HK-2 (cell line): ENCODE results near the gene GSN.

Experiments
- DNase-seq: peaks from one replicate; pipeline ENCODE4 v3.0.0-alpha.2; 2018; ENCODE audit not compliant: unreplicated experiment

Gene GSN

DNA sequence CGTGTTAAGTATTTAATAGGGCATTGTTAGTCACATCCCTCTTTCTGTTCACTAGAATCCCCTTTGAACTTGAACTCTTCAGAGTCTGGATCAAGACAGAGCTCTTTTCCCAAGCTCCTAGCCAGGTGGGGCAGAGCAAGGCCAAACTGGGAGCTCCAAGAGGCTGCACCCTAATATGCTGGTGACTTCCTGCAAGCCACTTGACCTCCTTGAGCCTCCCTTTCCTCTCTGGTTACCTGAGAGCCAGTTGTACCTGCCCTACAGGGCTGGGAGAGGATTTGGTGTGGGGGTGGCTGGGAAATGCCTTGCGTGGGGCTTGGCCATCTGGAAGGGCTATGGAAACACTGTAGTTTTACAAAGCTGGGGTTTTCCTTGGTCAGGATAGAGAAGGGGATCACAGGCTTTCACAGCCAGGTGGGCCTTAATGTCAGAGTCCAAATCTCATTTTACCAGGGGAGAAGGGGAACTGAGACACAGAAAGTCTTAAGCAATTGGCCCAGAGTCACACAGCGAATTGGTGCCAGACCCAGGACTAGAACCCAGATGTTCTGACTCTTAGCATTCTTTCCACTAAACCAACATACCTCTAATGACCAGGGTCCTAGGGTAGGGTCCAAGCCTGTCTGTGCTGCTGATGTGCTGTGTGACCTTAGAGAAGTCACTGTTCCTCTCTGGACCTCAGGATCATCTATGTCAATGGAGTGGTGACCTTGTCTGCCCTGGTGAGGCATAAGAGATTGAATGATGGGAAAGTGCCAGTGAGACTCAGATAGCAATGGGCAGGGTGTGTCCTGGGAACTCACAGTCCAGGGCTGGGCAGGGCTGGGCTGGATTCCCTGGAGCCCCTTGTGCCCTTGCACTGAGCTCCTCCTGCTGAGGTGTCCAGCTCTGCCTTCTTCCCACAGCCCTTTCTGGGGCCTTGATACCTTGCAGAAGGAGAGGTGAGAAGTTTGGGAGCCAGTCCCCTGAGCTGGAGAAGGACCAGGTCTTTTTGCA lies 35.8 kb downstream of the GSN start:
- no peak for DNase-seq

GRCh38 chr9:121304707-121305106 lies 36.7 kb downstream of the GSN start:
- no peak for DNase-seq

DNA sequence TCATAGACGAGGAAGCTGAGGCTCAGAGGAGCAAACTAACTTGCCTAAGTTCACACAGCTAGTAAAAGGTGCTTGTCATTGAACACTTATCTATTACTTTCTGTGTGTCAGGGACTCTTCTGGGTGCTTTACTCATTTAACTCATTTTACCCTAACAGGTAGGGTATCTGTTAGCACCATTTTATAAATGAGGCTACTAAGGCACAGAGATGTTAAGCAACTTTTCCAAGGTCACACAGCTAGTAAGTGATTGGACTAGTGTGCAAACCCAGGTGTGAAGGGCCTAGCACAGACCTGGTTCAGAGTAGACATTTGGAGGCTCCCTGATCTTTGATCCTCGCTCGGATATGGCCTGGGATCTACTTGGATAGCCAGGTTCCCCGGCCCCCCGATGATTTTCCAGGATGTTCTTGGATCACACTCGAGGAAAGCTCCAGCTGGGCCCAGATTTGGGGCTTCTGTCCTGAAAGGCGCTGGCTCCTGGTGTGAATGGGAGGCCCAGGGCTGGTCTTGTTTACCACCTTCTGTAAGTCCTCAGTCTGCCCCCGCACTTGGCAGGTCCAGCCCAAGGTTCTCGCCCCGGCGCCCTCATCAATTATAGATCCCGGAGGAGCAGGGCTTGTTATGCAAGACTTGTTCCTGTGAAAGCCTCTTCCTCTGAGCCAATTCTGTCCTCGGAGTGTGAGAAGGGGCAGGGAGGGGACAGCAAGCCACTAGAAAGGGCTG lies 37.5 kb downstream of the GSN start:
- no peak for DNase-seq

DNA sequence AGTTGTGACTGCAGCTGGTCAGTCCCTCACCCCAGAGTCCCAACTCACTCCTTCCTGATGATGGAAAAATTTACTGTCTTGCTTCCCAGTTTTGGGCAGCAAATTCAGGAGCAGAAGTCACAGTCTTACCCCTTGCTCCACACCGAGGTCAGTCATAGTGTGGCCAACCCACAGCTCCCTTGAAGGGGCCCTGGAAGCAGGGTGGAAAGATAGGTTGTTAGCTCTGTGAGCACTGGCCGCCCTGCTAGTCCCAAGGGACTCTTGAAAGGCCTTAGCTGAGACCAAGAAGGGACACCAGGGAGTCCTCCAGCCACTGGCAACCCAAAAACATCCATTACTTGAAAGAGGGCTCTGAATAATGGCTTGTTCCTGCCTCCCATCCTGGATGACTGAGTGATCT lies 40.0 kb downstream of the GSN start:
- no peak for DNase-seq

- DNase-seq: no peak
These were observed 40.8 kb downstream of the GSN start for GRCh38 chr9:121308765-121309164.

GRCh38 chr9:121309171-121309570 lies 41.2 kb downstream of the GSN start:
- DNase-seq: no peak

GRCh38 chr9:121309833-121310425 lies 42.0 kb downstream of the GSN start:
- DNase-seq: no peak

DNA sequence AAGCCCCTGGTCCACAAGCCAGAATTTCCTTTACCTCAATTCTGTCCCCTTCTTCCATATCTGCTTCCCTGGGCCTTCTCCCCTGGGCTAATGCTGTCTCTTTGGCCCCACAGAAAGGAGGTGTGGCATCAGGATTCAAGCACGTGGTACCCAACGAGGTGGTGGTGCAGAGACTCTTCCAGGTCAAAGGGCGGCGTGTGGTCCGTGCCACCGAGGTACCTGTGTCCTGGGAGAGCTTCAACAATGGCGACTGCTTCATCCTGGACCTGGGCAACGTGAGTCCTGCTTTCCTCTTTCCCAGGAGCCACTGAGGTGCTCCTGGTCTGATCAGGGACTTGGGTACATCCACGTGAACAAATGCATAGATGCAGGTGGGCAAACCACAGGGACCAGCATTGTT lies 42.6 kb downstream of the GSN start:
- no peak for DNase-seq

DNA sequence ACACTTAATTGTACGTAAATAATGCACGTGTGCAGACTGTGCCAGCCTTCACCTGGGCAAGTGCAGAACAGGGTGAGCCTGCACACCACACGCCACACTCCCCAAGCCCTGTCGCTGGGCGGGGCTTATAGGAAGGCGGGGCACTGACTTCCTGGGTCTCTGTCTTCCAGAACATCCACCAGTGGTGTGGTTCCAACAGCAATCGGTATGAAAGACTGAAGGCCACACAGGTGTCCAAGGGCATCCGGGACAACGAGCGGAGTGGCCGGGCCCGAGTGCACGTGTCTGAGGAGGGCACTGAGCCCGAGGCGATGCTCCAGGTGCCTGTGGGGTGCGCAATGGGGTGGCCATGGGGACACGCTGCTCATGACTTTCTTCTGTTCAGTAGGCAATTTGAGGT lies 44.2 kb downstream of the GSN start:
- no peak for DNase-seq

- no peak for DNase-seq
These were observed 45.6 kb downstream of the GSN start for GRCh38 chr9:121313458-121314152.

- DNase-seq: no peak
These were observed 48.4 kb downstream of the GSN start for GRCh38 chr9:121316378-121316777.

DNA sequence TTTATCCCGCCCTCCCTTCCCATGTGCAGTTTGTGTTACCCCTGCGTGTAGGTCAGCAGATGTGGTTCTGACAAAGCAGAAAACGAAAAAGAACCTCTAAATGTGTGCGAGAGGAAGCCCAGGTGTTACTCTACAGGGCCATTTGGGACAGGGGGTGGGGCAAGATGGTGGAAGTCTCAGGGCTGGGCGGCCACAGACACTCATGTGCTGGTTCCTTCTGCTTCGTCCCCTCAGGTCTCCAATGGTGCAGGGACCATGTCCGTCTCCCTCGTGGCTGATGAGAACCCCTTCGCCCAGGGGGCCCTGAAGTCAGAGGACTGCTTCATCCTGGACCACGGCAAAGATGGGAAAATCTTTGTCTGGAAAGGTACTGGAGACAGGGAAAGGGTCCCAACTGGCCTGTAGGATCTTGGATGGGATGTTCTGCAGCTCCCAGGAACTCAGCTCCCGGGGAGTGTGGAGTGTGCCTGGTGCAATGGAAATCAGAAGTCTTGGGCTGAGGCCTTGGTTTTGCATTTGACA lies 49.0 kb downstream of the GSN start:
- no peak for DNase-seq

- no peak for DNase-seq
These were observed 50.0 kb downstream of the GSN start for GRCh38 chr9:121317737-121318630.

DNA sequence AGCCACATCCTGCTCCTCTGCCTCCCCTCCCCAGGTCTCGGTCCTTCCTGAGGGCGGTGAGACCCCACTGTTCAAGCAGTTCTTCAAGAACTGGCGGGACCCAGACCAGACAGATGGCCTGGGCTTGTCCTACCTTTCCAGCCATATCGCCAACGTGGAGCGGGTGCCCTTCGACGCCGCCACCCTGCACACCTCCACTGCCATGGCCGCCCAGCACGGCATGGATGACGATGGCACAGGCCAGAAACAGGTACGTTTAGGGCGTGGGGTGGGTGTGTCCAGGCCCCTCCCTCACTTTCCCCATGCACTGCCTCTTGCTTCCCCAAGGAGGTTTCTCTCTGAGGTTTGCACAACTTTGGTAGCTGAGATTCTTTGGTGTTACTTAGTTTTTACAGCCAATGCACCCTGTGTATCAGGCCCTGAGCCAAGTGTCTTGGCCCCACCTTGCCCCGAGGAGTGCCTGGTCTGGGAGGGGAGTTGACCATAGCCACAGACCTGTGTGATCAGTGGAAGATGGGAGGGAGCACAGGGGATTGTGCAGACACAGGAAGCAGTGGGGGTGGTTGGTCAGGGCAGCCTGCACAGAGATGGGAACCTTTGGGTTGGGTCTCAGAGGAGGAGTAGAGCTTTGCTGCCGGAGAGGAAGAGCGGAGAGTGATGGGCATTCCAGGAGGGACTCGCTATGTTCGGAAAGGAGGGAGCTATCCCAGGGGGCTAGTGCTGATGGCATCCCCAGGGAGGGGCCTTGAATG lies 50.8 kb downstream of the GSN start:
- DNase-seq: no peak

DNA sequence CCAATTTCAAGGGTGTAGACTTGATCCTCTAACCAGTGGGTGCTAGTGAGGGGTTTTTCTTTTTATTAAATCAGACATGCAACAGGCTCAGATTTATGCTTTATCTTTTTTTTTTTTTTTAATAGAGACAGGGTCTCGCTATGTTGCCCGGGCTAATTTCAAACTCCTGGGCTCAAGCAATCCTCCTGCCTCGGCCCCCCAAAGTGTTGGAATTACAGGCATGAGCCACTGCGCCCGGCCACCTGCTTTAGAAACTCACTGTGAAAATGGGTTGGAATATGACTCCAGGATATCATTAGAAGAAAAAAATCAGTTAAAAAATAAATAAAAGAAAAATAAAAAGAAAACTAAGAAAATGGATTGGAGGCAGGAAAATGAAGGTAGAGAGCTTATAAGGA lies 51.4 kb downstream of the GSN start:
- DNase-seq: no peak

DNA sequence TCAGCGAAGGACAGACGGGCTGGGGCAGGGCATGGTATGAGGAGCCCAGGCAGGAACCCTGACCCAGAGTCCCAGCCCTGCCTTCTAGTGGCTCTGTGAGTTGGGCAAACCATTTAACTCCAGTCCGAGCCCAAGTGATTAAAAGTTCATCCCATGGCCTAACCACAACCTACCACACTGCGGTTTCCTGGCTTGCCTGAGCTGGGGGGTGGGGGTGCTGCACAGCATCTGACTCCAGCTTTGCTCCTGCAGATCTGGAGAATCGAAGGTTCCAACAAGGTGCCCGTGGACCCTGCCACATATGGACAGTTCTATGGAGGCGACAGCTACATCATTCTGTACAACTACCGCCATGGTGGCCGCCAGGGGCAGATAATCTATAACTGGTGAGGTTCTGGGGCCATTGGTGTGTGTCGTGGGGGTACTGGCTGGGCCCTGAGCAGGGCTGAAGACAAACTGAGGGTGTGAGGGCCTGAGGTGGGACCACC lies 53.1 kb downstream of the GSN start:
- DNase-seq: peak; percentile 13

- peak; percentile 7 for DNase-seq
These were observed 54.2 kb downstream of the GSN start for GRCh38 chr9:121322037-121322736.

DNA sequence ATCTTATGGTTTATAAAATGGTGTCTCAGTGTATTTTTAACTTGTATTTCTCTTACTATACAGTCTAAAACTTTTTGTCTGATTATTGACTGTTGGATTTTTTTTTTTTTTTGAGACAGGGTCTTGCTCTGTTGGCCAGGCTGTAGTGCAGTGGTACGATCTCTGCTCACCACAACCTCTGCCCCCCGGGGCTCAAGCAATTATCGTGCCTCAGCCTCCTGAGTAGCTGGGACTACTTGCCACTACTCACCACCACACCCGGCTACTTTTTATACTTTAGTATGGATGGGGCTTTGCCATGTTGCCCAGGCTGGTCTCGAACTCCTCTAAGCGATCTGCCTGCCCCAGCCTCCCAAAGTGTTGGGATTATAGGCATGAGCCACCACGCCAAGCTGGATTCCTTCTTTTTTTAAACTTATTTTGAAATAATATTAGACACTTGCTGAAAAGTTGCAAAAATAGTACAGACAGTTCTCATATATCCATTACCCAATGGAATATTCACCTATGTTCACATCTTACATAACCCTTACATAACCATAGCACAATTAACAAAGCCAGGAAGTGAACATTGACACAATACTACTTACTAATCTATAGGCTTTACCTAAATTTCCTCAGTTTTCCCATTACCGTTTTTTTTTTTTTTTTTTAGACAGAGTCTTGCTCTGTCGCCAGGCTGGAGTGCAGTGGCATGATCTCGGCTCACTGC lies 54.9 kb downstream of the GSN start:
- DNase-seq: no peak
